ENCODE data around the gene SON.

DNA sequence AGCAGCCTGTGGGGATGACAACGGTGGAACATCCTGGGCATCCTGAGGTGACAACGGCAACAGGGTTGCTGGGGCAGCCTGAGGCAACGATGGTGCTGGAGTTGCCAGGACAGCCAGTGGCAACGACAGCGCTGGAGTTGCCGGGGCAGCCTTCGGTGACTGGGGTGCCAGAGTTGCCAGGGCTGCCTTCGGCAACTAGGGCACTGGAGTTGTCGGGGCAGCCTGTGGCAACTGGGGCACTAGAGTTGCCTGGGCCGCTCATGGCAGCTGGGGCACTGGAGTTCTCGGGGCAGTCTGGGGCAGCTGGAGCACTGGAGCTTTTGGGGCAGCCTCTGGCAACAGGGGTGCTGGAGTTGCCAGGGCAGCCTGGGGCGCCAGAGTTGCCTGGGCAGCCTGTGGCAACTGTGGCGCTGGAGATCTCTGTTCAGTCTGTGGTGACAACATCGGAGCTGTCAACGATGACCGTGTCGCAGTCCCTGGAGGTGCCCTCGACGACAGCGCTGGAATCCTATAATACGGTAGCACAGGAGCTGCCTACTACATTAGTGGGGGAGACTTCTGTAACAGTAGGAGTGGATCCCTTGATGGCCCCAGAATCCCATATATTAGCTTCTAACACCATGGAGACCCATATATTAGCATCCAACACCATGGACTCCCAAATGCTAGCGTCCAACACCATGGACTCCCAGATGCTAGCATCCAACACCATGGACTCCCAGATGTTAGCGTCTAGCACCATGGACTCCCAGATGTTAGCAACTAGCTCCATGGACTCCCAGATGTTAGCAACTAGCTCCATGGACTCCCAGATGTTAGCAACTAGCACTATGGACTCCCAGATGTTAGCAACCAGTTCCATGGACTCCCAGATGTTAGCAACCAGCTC is 8.2 kb downstream of the SON start:
- TF ChIP-seq, protein P1, sequence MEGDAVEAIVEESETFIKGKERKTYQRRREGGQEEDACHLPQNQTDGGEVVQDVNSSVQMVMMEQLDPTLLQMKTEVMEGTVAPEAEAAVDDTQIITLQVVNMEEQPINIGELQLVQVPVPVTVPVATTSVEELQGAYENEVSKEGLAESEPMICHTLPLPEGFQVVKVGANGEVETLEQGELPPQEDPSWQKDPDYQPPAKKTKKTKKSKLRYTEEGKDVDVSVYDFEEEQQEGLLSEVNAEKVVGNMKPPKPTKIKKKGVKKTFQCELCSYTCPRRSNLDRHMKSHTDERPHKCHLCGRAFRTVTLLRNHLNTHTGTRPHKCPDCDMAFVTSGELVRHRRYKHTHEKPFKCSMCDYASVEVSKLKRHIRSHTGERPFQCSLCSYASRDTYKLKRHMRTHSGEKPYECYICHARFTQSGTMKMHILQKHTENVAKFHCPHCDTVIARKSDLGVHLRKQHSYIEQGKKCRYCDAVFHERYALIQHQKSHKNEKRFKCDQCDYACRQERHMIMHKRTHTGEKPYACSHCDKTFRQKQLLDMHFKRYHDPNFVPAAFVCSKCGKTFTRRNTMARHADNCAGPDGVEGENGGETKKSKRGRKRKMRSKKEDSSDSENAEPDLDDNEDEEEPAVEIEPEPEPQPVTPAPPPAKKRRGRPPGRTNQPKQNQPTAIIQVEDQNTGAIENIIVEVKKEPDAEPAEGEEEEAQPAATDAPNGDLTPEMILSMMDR (IDR thresholded peaks at IDR 0.05): no peak
- TF ChIP-seq EP300 (IDR thresholded peaks at IDR 0.05) (no peak), POLR2AphosphoS5 (IDR thresholded peaks at IDR 0.05) (no peak)
